Peyer's patch (tissue), 4 donors: Measurements from ENCODE around the gene AADACL3. TPM values are rescaled to one million over a fixed set of nuclear protein-coding genes. Genes with fewer than 3 reads are reported as not detected.
"Not testable (repeated sequence)": the region's sequence is repeated elsewhere in the genome, so short reads cannot be mapped to it uniquely, and the experiment has no call there.

Source experiments
- DNase-seq, 3 donors: peaks; one replicate each; pipeline ENCODE4 v3.0.0-alpha.2; 2017 to 2019
- H3K27ac ChIP-seq, 4 donors: fragments of 200-600 bp; sonication (generic); one replicate each; pipeline ENCODE4 v1.5.1; 2016 to 2019
- H3K27me3 ChIP-seq, 2 donors: fragments of 200-600 bp; sonication (generic); one replicate each; pipeline ENCODE4 v1.5.1; 2019
- H3K36me3 ChIP-seq, 3 donors: fragments of 200-600 bp; sonication (generic); one replicate each; pipeline ENCODE4 v1.5.1; 2016 to 2019
- H3K4me1 ChIP-seq, 4 donors: fragments of 200-600 bp; sonication (generic); one replicate each; pipeline ENCODE4 v1.5.1; 2016 to 2019
- H3K4me3 ChIP-seq, 4 donors: fragments of 200-600 bp; sonication (generic); 1 replicate in 3 of 4; 2 replicates in 1 of 4; pipeline ENCODE4 v1.5.1; 2016 to 2019; ENCODE audit warnings: mild to moderate bottlenecking in 1 of 4
- H3K9me3 ChIP-seq, 4 donors: fragments of 200-600 bp; sonication (generic); one replicate each; pipeline ENCODE4 v1.5.1; 2016 to 2019; ENCODE audit warnings: mild to moderate bottlenecking in 1 of 4
- CTCF ChIP-seq, 6 experiments: fragments of 450-650 bp in 4 of 6; fragments of 200-600 bp in 2 of 6; sonication (generic) in 1 of 6; IDR thresholded peaks; one replicate each; pipeline ENCODE4 v1.5.1; 2017 to 2019; ENCODE audit warnings: antibody characterized with exemption in 6 of 6, mild to moderate bottlenecking in 3 of 6, moderate library complexity in 1 of 6
- POLR2A ChIP-seq, 2 donors: fragments of 450-650 bp; IDR thresholded peaks; one replicate each; pipeline ENCODE4 v1.5.1; 2017; ENCODE audit warnings: antibody characterized with exemption in 2 of 2, mild to moderate bottlenecking in 2 of 2, moderate library complexity in 2 of 2
- total RNA-seq, 4 donors: library from RNA; depleted of rRNA; stranded (reverse); fragments of >200 nt; gene quantifications; one replicate each; pipeline ENCODE4 v1.1.0, GENCODE V29; 2016

Gene AADACL3
- not detected for total RNA-seq

GRCh38 chr1:12715896-12716437 is at the start of gene AADACL3:
AADACL3 (plus strand) TSS chr1:12716110; CDS start chr1:12716177, 67 bp downstream.
- H3K27ac ChIP-seq, result no peak within 1 kb of the TSS

GRCh38 chr1:12666141-12666735 is 49.7 kb upstream of the AADACL3 start:
- Histone ChIP-seq H3K27me3 (no peaks in the 10 kb centered on the region), H3K4me1 (no peaks in the 10 kb centered on the region), H3K36me3 (no peaks in the 10 kb centered on the region), H3K4me3 (no peak overlapping the region), H3K27ac (no peak overlapping the region), H3K9me3 (peaks cover 0 to 3% (median 0%) of the 10 kb centered on the region in 4 donors)
- no peak for DNase-seq
- TF ChIP-seq CTCF (IDR thresholded peaks at IDR 0.05) (no peak), POLR2A (IDR thresholded peaks at IDR 0.05) (no peak)

More at GRCh38 chr1:12715896-12716437, at the start of gene AADACL3:
- no peak within 1 kb of the TSS for H3K4me3 ChIP-seq
- H3K27me3 ChIP-seq, result no peaks in the 10 kb centered on the region
- DNase-seq, result no peak
- H3K9me3 ChIP-seq, result no peaks in the 10 kb centered on the region
- no peak for TF ChIP-seq POLR2A (IDR thresholded peaks at IDR 0.05)
- no peak for TF ChIP-seq CTCF (IDR thresholded peaks at IDR 0.05)
- H3K4me1 ChIP-seq, result no peaks in the 10 kb centered on the region
- H3K36me3 ChIP-seq, result no peaks in the 10 kb centered on the region

GRCh38 chr1:12669529-12670068 is 46.3 kb upstream of the AADACL3 start:
- H3K4me1 ChIP-seq, result no peaks in the 10 kb centered on the region
- DNase-seq, result no peak
- no peaks in the 10 kb centered on the region for H3K27me3 ChIP-seq
- no peaks in the 10 kb centered on the region for H3K36me3 ChIP-seq
- H3K27ac ChIP-seq, result no peak overlapping the region
- TF ChIP-seq CTCF (IDR thresholded peaks at IDR 0.05) (no peak), POLR2A (IDR thresholded peaks at IDR 0.05) (no peak)
- H3K4me3 ChIP-seq, result no peak overlapping the region
- H3K9me3 ChIP-seq, result no peaks in the 10 kb centered on the region

GRCh38 chr1:12674358-12674757 is 41.6 kb upstream of the AADACL3 start:
- no peaks in the 10 kb centered on the region for H3K4me1 ChIP-seq
- no peaks in the 10 kb centered on the region for H3K36me3 ChIP-seq
- no peaks in the 10 kb centered on the region for H3K9me3 ChIP-seq
- TF ChIP-seq CTCF (IDR thresholded peaks at IDR 0.05) (no peak), POLR2A (IDR thresholded peaks at IDR 0.05) (no peak)
- H3K4me3 ChIP-seq, result no peak overlapping the region
- H3K27me3 ChIP-seq, result no peaks in the 10 kb centered on the region
- no peak overlapping the region for H3K27ac ChIP-seq
- no peak for DNase-seq

GRCh38 chr1:12676122-12676521 is 39.8 kb upstream of the AADACL3 start:
- H3K4me3 ChIP-seq, DNase-seq, H3K27me3 ChIP-seq, H3K27ac ChIP-seq, H3K9me3 ChIP-seq, H3K4me1 ChIP-seq, H3K36me3 ChIP-seq: not testable (repeated sequence)

- TF ChIP-seq CTCF (IDR thresholded peaks at IDR 0.05), result no peak
- no peak for TF ChIP-seq POLR2A (IDR thresholded peaks at IDR 0.05)
- H3K27me3 ChIP-seq, result no peaks in the 10 kb centered on the region
- no peaks in the 10 kb centered on the region for H3K4me1 ChIP-seq
- H3K36me3 ChIP-seq, result no peaks in the 10 kb centered on the region
- no peak for DNase-seq
- no peak overlapping the region for H3K27ac ChIP-seq
- no peak overlapping the region for H3K4me3 ChIP-seq
- no peaks in the 10 kb centered on the region for H3K9me3 ChIP-seq
Measured at GRCh38 chr1:12677565-12677964, 38.3 kb upstream of the AADACL3 start.
